Naive B cell (primary cell): ENCODE results near the gene CGNL1. TPM values are rescaled to one million over a fixed set of nuclear protein-coding genes. Genes with fewer than 3 reads are reported as not detected.

Source experiments
- ATAC-seq, 2 donors: fragments of 150-1000 bp; cut with Tn5 transposase; 2 replicates each; pipeline ENCODE4 v1.10.0; 2021; ENCODE audit warnings: low read depth in 2 of 2, mild to moderate bottlenecking in 2 of 2, moderate library complexity in 2 of 2
- DNase-seq: peaks from one replicate; pipeline ENCODE4 v3.0.0; 2022
- H3K27ac Mint-ChIP-seq, 6 donors: one replicate each; pipeline ENCODE4 v1.8.0; 2020 to 2022; ENCODE audit warnings: mild to moderate bottlenecking in 6 of 6, mixed read lengths in 6 of 6, moderate library complexity in 5 of 6, inconsistent platforms in 2 of 6
- H3K27me3 Mint-ChIP-seq, 3 donors: one replicate each; pipeline ENCODE4 v1.8.0; 2021 to 2022; ENCODE audit warnings: mixed read lengths in 3 of 3, mild to moderate bottlenecking in 1 of 3
- H3K36me3 Mint-ChIP-seq, 2 donors: one replicate each; pipeline ENCODE4 v1.8.0; 2020 to 2022; ENCODE audit warnings: mixed read lengths in 2 of 2, inconsistent platforms in 1 of 2, mild to moderate bottlenecking in 1 of 2
- H3K4me1 Mint-ChIP-seq, 3 donors: one replicate each; pipeline ENCODE4 v1.8.0; 2020 to 2022; ENCODE audit warnings: mixed read lengths in 3 of 3, inconsistent platforms in 1 of 3, mild to moderate bottlenecking in 1 of 3, moderate library complexity in 1 of 3
- H3K4me3 Mint-ChIP-seq, 8 donors: one replicate each; pipeline ENCODE4 v1.8.0; 2020 to 2022; ENCODE audit warnings: mild to moderate bottlenecking in 8 of 8, mixed read lengths in 8 of 8, moderate library complexity in 8 of 8, inconsistent platforms in 2 of 8
- H3K9me3 Mint-ChIP-seq, 7 donors: one replicate each; pipeline ENCODE4 v1.8.0; 2020 to 2022; ENCODE audit warnings: mixed read lengths in 7 of 7, mild to moderate bottlenecking in 5 of 7, inconsistent platforms in 2 of 7, moderate library complexity in 1 of 7
- polyA plus RNA-seq, 6 donors: library from polyadenylated mRNA; unstranded; fragments of 300-500 nt; fragmentation: Illumina TruSeq; gene quantifications; one replicate each; pipeline ENCODE4 v1.2.3, GENCODE V29; 2021; ENCODE audit warnings: low read depth in 6 of 6

The CGNL1 gene
- polyA plus RNA-seq, 6 donors from 2014 or later: 0.09 TPM; not detected in 4

DNA sequence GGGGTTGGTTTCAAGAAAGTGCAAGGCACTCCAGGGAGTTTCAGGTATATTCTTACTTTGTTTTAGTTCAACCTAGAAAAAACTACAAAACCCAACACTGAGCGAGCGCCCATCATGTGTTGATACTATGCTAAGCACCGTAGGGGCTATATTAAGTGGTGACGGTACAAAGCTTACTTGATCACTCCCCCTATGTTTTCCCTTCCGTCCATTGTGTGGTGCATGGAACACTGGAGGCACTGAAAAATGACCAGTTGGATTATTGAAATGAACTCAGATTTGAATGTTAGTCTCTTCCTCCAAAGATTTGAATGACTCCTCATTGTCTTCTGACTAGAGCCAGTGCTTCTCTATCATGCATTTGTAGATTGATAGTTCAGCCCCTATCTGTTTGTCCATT is 222.0 kb downstream of the CGNL1 start:
- Mint-ChIP-seq H3K4me1 (peaks cover 4 to 37% (median 27%) of the 10 kb centered on the region in 3 donors), H3K4me3 (no peak overlapping the region), H3K36me3 (peaks cover 5 to 7% of the 10 kb centered on the region in 2 donors), H3K27ac (peak overlapping the region in 1 of 6 donors; percentile 74), H3K27me3 (peaks cover 0 to 16% (median 5%) of the 10 kb centered on the region in 3 donors), H3K9me3 (no peaks in the 10 kb centered on the region)
- ATAC-seq (no peak), DNase-seq (no peak)

DNA sequence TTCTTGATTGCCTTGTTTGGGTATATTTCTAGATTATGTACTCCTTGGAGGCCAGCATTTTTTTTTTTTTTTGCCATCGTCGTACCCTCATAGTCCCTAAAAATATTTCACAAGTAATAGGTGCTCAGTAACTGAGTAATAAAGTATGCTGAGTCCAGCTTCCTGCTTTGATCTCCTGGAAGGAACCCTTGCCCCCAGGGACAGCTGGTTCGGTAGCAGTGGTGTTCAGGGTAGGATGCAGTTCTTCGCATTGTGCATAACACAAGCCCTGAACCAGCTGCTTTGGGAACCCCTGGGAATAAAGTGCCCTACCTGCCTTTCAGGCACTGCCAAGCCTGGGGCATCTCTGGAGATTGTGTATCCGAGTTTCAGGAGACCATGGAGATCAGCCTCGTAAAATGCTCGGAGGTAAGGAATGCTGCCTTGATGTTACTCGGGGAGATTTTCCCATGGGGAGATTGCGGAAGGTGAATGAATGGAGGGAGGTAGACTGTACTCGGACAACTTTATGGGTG is 223.0 kb downstream of the CGNL1 start:
- Mint-ChIP-seq H3K4me3 (no peak overlapping the region), H3K27me3 (peaks cover 0 to 16% (median 5%) of the 10 kb centered on the region in 3 donors), H3K9me3 (no peaks in the 10 kb centered on the region), H3K4me1 (peaks cover 4 to 32% (median 21%) of the 10 kb centered on the region in 3 donors), H3K36me3 (peaks cover 5 to 7% of the 10 kb centered on the region in 2 donors), H3K27ac (no peak overlapping the region)
- DNase-seq (no peak), ATAC-seq (no peak)

GRCh38 chr15:57600197-57600596 is 223.9 kb downstream of the CGNL1 start:
- ATAC-seq: no peak
- H3K36me3 Mint-ChIP-seq: peaks cover 7 to 11% of the 10 kb centered on the region in 2 donors

More at GRCh38 chr15:57600197-57600596, 223.9 kb downstream of the CGNL1 start:
- H3K4me1 Mint-ChIP-seq: peaks cover 4 to 27% (median 20%) of the 10 kb centered on the region in 3 donors
- no peak overlapping the region for H3K4me3 Mint-ChIP-seq
- no peak for DNase-seq
- H3K27me3 Mint-ChIP-seq: peaks cover 0 to 16% (median 5%) of the 10 kb centered on the region in 3 donors
- H3K27ac Mint-ChIP-seq: no peak overlapping the region
- no peaks in the 10 kb centered on the region for H3K9me3 Mint-ChIP-seq

Other genes with a start within 250 kb of the CGNL1 start
- gene MYZAP, start 215.4 kb downstream of the CGNL1 start, polyA plus RNA-seq: 10 to 100 TPM in 2 of 6 donors, 1 to 10 TPM in 4; 4.5 to 15.3 (median 7.4) TPM